Ureter (tissue), 1 donor: Measurements from ENCODE around the gene PRRX1. TPM values are rescaled to one million over a fixed set of nuclear protein-coding genes. Genes with fewer than 3 reads are reported as not detected.

Source experiments
- DNase-seq: peaks from one replicate; pipeline ENCODE4 v3.0.0-alpha.2; 2020; ENCODE audit warnings: low spot score
- total RNA-seq: library from RNA; stranded (reverse); gene quantifications from one replicate; pipeline ENCODE4 v1.2.4, GENCODE V29; 2023
- donor health status: DM: yes; HTN: yes; CAD: no.

Gene PRRX1
- total RNA-seq, 1 donor from 2014 or later, result 23.0 TPM

- no peak for DNase-seq
These were observed 27.3 kb downstream of the PRRX1 start for GRCh38 chr1:170691258-170691657.

- DNase-seq, result no peak
These were observed 29.1 kb downstream of the PRRX1 start for GRCh38 chr1:170692866-170693575.

- no peak for DNase-seq
These were observed 30.4 kb downstream of the PRRX1 start for GRCh38 chr1:170694172-170694926.

- DNase-seq, result no peak
These were observed 32.1 kb downstream of the PRRX1 start for GRCh38 chr1:170695955-170696590.

GRCh38 chr1:170696591-170697290, 32.8 kb downstream of the PRRX1 start:
- DNase-seq, result no peak

GRCh38 chr1:170697316-170697715, 33.4 kb downstream of the PRRX1 start:
- DNase-seq, result no peak

GRCh38 chr1:170698301-170699275, 34.7 kb downstream of the PRRX1 start:
- no peak for DNase-seq

GRCh38 chr1:170699696-170700095, 35.8 kb downstream of the PRRX1 start:
- DNase-seq, result no peak

- no peak for DNase-seq
These were observed 37.1 kb downstream of the PRRX1 start for GRCh38 chr1:170700842-170701615.

GRCh38 chr1:170701962-170702361, 38.0 kb downstream of the PRRX1 start:
- no peak for DNase-seq

- no peak for DNase-seq
These were observed 39.7 kb downstream of the PRRX1 start for GRCh38 chr1:170703591-170703990.

- no peak for DNase-seq
These were observed 40.3 kb downstream of the PRRX1 start for GRCh38 chr1:170704256-170704655.

- DNase-seq, result no peak
These were observed 42.0 kb downstream of the PRRX1 start for GRCh38 chr1:170705981-170706380.

- DNase-seq, result no peak
These were observed 43.2 kb downstream of the PRRX1 start for GRCh38 chr1:170707117-170707516.

- DNase-seq, result no peak
These were observed 44.2 kb downstream of the PRRX1 start for GRCh38 chr1:170707959-170708655.

- DNase-seq, result no peak
These were observed 47.8 kb downstream of the PRRX1 start for GRCh38 chr1:170711682-170712081.

- DNase-seq, result no peak
These were observed 50.2 kb downstream of the PRRX1 start for GRCh38 chr1:170714163-170714562.

- DNase-seq, result no peak
These were observed 51.0 kb downstream of the PRRX1 start for GRCh38 chr1:170714938-170715337.

- DNase-seq, result no peak
These were observed 53.0 kb downstream of the PRRX1 start for GRCh38 chr1:170716835-170717429.
